Chondrocyte (in vitro differentiated cells): ENCODE data around the gene LAMB4. TPM values are rescaled to one million over a fixed set of nuclear protein-coding genes. Genes with fewer than 3 reads are reported as not detected.

Experiments
- DNase-seq: peaks from one replicate; pipeline ENCODE4 v3.0.0; 2021; ENCODE audit warnings: mixed read lengths, low spot score
- H3K27ac Mint-ChIP-seq: one replicate; pipeline ENCODE4 v1.8.0; 2021; ENCODE audit warnings: mild to moderate bottlenecking, moderate library complexity, mixed read lengths; ENCODE audit not compliant: unreplicated experiment
- H3K27me3 Mint-ChIP-seq: 2 replicates; pipeline ENCODE4 v1.8.0; 2021; ENCODE audit warnings: low read depth, mixed read lengths
- H3K36me3 Mint-ChIP-seq: 2 replicates; pipeline ENCODE4 v1.8.0; 2021; ENCODE audit warnings: low read depth, mixed read lengths
- H3K4me1 Mint-ChIP-seq: 2 replicates; pipeline ENCODE4 v1.8.0; 2021; ENCODE audit warnings: low read depth, mild to moderate bottlenecking, mixed read lengths
- H3K4me3 Mint-ChIP-seq: one replicate; pipeline ENCODE4 v1.8.0; 2021; ENCODE audit warnings: mild to moderate bottlenecking, moderate library complexity, mixed read lengths; ENCODE audit not compliant: unreplicated experiment
- H3K9me3 Mint-ChIP-seq: 2 replicates; pipeline ENCODE4 v1.8.0; 2021; ENCODE audit warnings: low read depth, mixed read lengths
- CTCF ChIP-seq: fragments of 200-600 bp; sonication (generic); IDR thresholded peaks from 2 replicates; pipeline ENCODE4 v1.5.0; 2021; ENCODE audit warnings: antibody characterized with exemption, mild to moderate bottlenecking, moderate library complexity
- total RNA-seq: library from RNA; stranded (reverse); gene quantifications from 3 replicates; pipeline ENCODE4 v1.2.1, GENCODE V29; 2021

Gene LAMB4
- total RNA-seq, 1 donor from 2014 or later = not detected

- H3K4me3 Mint-ChIP-seq = no peak overlapping the region
- no peaks in the 10 kb centered on the region for H3K27me3 Mint-ChIP-seq
- no peak for DNase-seq
- H3K4me1 Mint-ChIP-seq = no peaks in the 10 kb centered on the region
- TF ChIP-seq CTCF = peak; percentile 78
- no peaks in the 10 kb centered on the region for H3K36me3 Mint-ChIP-seq
- no peak overlapping the region for H3K27ac Mint-ChIP-seq
- H3K9me3 Mint-ChIP-seq = no peaks in the 10 kb centered on the region
Observed at GRCh38 chr7:108109221-108109908, 20.8 kb downstream of the LAMB4 start.

GRCh38 chr7:108108131-108108530 lies 22.0 kb downstream of the LAMB4 start:
- DNase-seq = no peak
- Mint-ChIP-seq H3K27me3 (no peaks in the 10 kb centered on the region), H3K27ac (no peak overlapping the region), H3K4me1 (no peaks in the 10 kb centered on the region), H3K36me3 (no peaks in the 10 kb centered on the region), H3K4me3 (no peak overlapping the region), H3K9me3 (no peaks in the 10 kb centered on the region)
- no peak for TF ChIP-seq CTCF

GRCh38 chr7:108104324-108104723 lies 25.8 kb downstream of the LAMB4 start:
- H3K27ac Mint-ChIP-seq = no peak overlapping the region

GRCh38 chr7:108103558-108104298 lies 26.4 kb downstream of the LAMB4 start:
- Mint-ChIP-seq H3K27me3 (no peaks in the 10 kb centered on the region), H3K36me3 (no peaks in the 10 kb centered on the region), H3K9me3 (no peaks in the 10 kb centered on the region), H3K4me1 (no peaks in the 10 kb centered on the region), H3K27ac (no peak overlapping the region), H3K4me3 (no peak overlapping the region)
- no peak for DNase-seq
- TF ChIP-seq CTCF = no peak

More at GRCh38 chr7:108104324-108104723, 25.8 kb downstream of the LAMB4 start:
- Mint-ChIP-seq H3K4me1 (no peaks in the 10 kb centered on the region), H3K4me3 (no peak overlapping the region), H3K36me3 (no peaks in the 10 kb centered on the region), H3K27me3 (no peaks in the 10 kb centered on the region), H3K9me3 (no peaks in the 10 kb centered on the region)
- TF ChIP-seq CTCF = no peak
- DNase-seq = no peak

DNA sequence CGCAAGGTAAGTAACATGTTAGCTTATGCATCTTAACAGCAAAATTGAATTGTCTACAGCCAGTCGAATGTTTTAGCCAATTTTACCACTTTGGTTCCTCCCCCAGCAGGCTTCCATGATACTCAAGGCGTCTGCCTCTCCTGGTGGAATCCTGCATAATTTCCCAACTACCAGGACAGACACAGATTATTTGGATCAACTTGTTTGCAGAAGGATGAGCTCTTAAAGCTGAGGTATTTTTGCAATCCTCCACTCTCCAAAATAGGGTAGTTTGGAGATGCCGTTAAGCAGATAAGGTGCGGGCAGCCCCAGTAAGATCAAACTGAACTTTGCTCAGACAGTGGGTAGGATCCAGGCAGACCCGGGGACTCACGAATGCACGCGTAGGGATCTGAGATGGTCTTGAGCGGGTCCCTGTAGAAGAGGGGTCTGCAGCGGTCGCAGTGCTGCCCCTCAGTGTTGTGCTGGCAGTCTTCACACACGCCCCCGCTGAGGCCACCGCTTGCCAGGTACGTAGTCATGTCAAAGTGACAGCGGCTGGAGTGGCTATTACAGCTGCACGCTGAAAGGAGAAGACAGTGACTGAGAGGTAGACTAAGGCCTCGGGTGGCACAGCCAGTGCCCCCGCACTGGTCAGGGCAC lies 27.4 kb downstream of the LAMB4 start:
- H3K4me3 Mint-ChIP-seq = no peak overlapping the region
- H3K36me3 Mint-ChIP-seq = no peaks in the 10 kb centered on the region
- no peaks in the 10 kb centered on the region for H3K27me3 Mint-ChIP-seq
- no peaks in the 10 kb centered on the region for H3K9me3 Mint-ChIP-seq
- no peak for TF ChIP-seq CTCF
- H3K27ac Mint-ChIP-seq = no peak overlapping the region
- no peaks in the 10 kb centered on the region for H3K4me1 Mint-ChIP-seq
- no peak for DNase-seq
